Glutamatergic neuron (in vitro differentiated cells): ENCODE data around the gene CALN1. TPM values are rescaled to one million over a fixed set of nuclear protein-coding genes. Genes with fewer than 3 reads are reported as not detected.

Experiments
- DNase-seq: peaks from one replicate; pipeline ENCODE4 v3.0.0; 2022
- H3K27ac Mint-ChIP-seq: one replicate; pipeline ENCODE4 v1.8.0; 2020; ENCODE audit warnings: mild to moderate bottlenecking, mixed read lengths, inconsistent platforms; ENCODE audit not compliant: unreplicated experiment
- H3K27me3 Mint-ChIP-seq: one replicate; pipeline ENCODE4 v1.8.0; 2020; ENCODE audit warnings: mild to moderate bottlenecking, moderate library complexity, mixed read lengths, inconsistent platforms; ENCODE audit not compliant: unreplicated experiment
- H3K36me3 Mint-ChIP-seq: one replicate; pipeline ENCODE4 v1.8.0; 2020; ENCODE audit warnings: mild to moderate bottlenecking, mixed read lengths, inconsistent platforms; ENCODE audit not compliant: unreplicated experiment
- H3K4me1 Mint-ChIP-seq: one replicate; pipeline ENCODE4 v1.8.0; 2020; ENCODE audit warnings: mild to moderate bottlenecking, low read depth, mixed read lengths, inconsistent platforms; ENCODE audit not compliant: unreplicated experiment
- H3K4me3 Mint-ChIP-seq: one replicate; pipeline ENCODE4 v1.8.0; 2020; ENCODE audit warnings: mild to moderate bottlenecking, mixed read lengths, inconsistent platforms; ENCODE audit not compliant: unreplicated experiment
- H3K9me3 Mint-ChIP-seq: one replicate; pipeline ENCODE4 v1.8.0; 2020; ENCODE audit warnings: mild to moderate bottlenecking, moderate library complexity, mixed read lengths, inconsistent platforms; ENCODE audit not compliant: unreplicated experiment
- CTCF ChIP-seq: fragments of 200-600 bp; sonication (generic); IDR thresholded peaks from one replicate; pipeline ENCODE4 v1.5.0; 2021; ENCODE audit not compliant: partially characterized antibody, unreplicated experiment
- total RNA-seq: library from RNA; stranded (reverse); fragmentation: NEBNext Ultra II Directional; extraction: Animal tissue kit (Norgen Biotek cat#: 25700); gene quantifications from one replicate; pipeline ENCODE4 v1.2.1, GENCODE V29; 2021; ENCODE audit not compliant: unreplicated experiment

The CALN1 gene
- total RNA-seq, 1 donor from 2014 or later, result 3.5 TPM

- no peaks in the 10 kb centered on the region for H3K4me1 Mint-ChIP-seq
- DNase-seq, result no peak
- no peaks in the 10 kb centered on the region for H3K27me3 Mint-ChIP-seq
- no peaks in the 10 kb centered on the region for H3K9me3 Mint-ChIP-seq
- H3K27ac Mint-ChIP-seq, result no peak overlapping the region
- no peaks in the 10 kb centered on the region for H3K36me3 Mint-ChIP-seq
- H3K4me3 Mint-ChIP-seq, result no peak overlapping the region
- no peak for TF ChIP-seq CTCF
Measured at GRCh38 chr7:72283309-72283708, 128.8 kb downstream of the CALN1 start.

- H3K36me3 Mint-ChIP-seq, result peaks cover 5% of the 10 kb centered on the region
- TF ChIP-seq CTCF, result no peak
- H3K4me1 Mint-ChIP-seq, result no peaks in the 10 kb centered on the region
- DNase-seq, result no peak
- no peaks in the 10 kb centered on the region for H3K9me3 Mint-ChIP-seq
- H3K27me3 Mint-ChIP-seq, result no peaks in the 10 kb centered on the region
- no peak overlapping the region for H3K4me3 Mint-ChIP-seq
- H3K27ac Mint-ChIP-seq, result no peak overlapping the region
Measured at GRCh38 chr7:72281308-72281707, 130.8 kb downstream of the CALN1 start.

GRCh38 chr7:72279203-72279602 is 132.9 kb downstream of the CALN1 start:
- no peak for DNase-seq
- Mint-ChIP-seq H3K27ac (no peak overlapping the region), H3K9me3 (no peaks in the 10 kb centered on the region), H3K36me3 (peaks cover 12% of the 10 kb centered on the region), H3K4me1 (no peaks in the 10 kb centered on the region), H3K27me3 (no peaks in the 10 kb centered on the region), H3K4me3 (no peak overlapping the region)
- no peak for TF ChIP-seq CTCF

GRCh38 chr7:72278550-72278949 is 133.6 kb downstream of the CALN1 start:
- no peaks in the 10 kb centered on the region for H3K4me1 Mint-ChIP-seq
- no peaks in the 10 kb centered on the region for H3K9me3 Mint-ChIP-seq
- no peak overlapping the region for H3K27ac Mint-ChIP-seq
- H3K36me3 Mint-ChIP-seq, result peaks cover 12% of the 10 kb centered on the region
- DNase-seq, result no peak
- no peaks in the 10 kb centered on the region for H3K27me3 Mint-ChIP-seq
- TF ChIP-seq CTCF, result no peak
- no peak overlapping the region for H3K4me3 Mint-ChIP-seq

GRCh38 chr7:72275382-72276070 is 136.6 kb downstream of the CALN1 start:
- DNase-seq, result no peak
- peaks cover 12% of the 10 kb centered on the region for H3K36me3 Mint-ChIP-seq
- no peak overlapping the region for H3K4me3 Mint-ChIP-seq
- no peaks in the 10 kb centered on the region for H3K9me3 Mint-ChIP-seq
- H3K4me1 Mint-ChIP-seq, result no peaks in the 10 kb centered on the region
- H3K27me3 Mint-ChIP-seq, result peaks cover 3% of the 10 kb centered on the region
- no peak overlapping the region for H3K27ac Mint-ChIP-seq
- TF ChIP-seq CTCF, result no peak
